K562 (cell line): ENCODE results near the gene JMJD1C. TPM values are rescaled to one million over a fixed set of nuclear protein-coding genes. Genes with fewer than 3 reads are reported as not detected.

ENCODE experiments used
- ATAC-seq: fragments of 200-7000 bp; cut with Tn5 transposase; 3 replicates; pipeline ENCODE4 v1.9.1; 2020; ENCODE audit warnings: moderate library complexity
- BruUV-seq: library from RNA; stranded (reverse); fragments of 400-500 nt; replicated peaks from 2 replicates; lab custom pipeline; 2021; lab: Mats Ljungman, UMichigan
- CTCF ChIA-PET: fragments of 300-600 bp; formaldehyde crosslinking; extraction: SDS; loops from one replicate; lab custom pipeline; 2021; ENCODE audit warnings: low intra/inter-chr PET ratio; lab: Yijun Ruan, JAX
- POLR2A ChIA-PET: fragments of 300-600, 350-650 bp; sonication (Branson Sonifier 250); formaldehyde crosslinking; extraction: SDS; loops from one replicate; lab custom pipeline; 2021; ENCODE audit warnings: antibody characterized with exemption, inconsistent platforms; lab: Yijun Ruan, JAX
- DNase-seq, 4 experiments: peaks; one replicate each; pipeline versions ENCODE4 v3.0.0 to v3.0.0-alpha.2; 2011 to 2018; ENCODE audit warnings: low spot score in 3 of 4, mixed read lengths in 3 of 4; ENCODE audit errors: extremely low read depth in 1 of 4
- FAIRE-seq: peaks from 2 replicates; lab custom pipeline; 2011; peaks lifted over from hg19 to GRCh38; lab: Jason Lieb, UNC
- H2AFZ ChIP-seq: 2 replicates; pipeline ENCODE4 v1.6.0; 2011; ENCODE audit warnings: low read depth, low read length, control low read depth, inconsistent platforms
- H3K27ac ChIP-seq: fragments of 200-600 bp; 3 replicates; pipeline ENCODE4 v1.8.0; 2011; ENCODE audit warnings: low read depth, mild to moderate bottlenecking, control low read depth, inconsistent platforms, low read length, moderate library complexity, mixed read lengths; ENCODE audit errors: extremely low read depth
- H3K27me3 ChIP-seq, 2 experiments: fragments of 300-600 bp in 1 of 2; 2 replicates in 1 of 2; 3 replicates in 1 of 2; pipeline versions ENCODE4 v1.6.0 to v1.8.0; 2011; ENCODE audit warnings: inconsistent platforms in 2 of 2, low read length in 2 of 2, mild to moderate bottlenecking in 1 of 2, mixed read lengths in 1 of 2, moderate library complexity in 1 of 2; ENCODE audit not compliant: control insufficient read depth in 2 of 2, insufficient read depth in 2 of 2
- H3K36me3 ChIP-seq: fragments of 300-600 bp; 3 replicates; pipeline ENCODE4 v1.8.0; 2011; ENCODE audit warnings: mild to moderate bottlenecking, low read length, inconsistent platforms; ENCODE audit not compliant: control insufficient read depth, insufficient read depth
- H3K4me1 ChIP-seq, 2 experiments: fragments of 200-600 bp in 1 of 2; replicated peaks in 1 of 2; 2 replicates in 1 of 2; 3 replicates in 1 of 2; pipeline versions ENCODE4 v1.5.1 to v1.8.0; 2011; ENCODE audit warnings: inconsistent platforms in 2 of 2, low read length in 2 of 2, mild to moderate bottlenecking in 1 of 2, mixed read lengths in 1 of 2, moderate library complexity in 1 of 2; ENCODE audit not compliant: control insufficient read depth in 2 of 2, insufficient read depth in 2 of 2
- H3K4me2 ChIP-seq: 2 replicates; pipeline ENCODE4 v1.6.1; 2011; ENCODE audit warnings: low read length, control low read depth, inconsistent platforms, mixed read lengths; ENCODE audit not compliant: insufficient read depth
- H3K4me3 ChIP-seq: fragments of 200-600 bp; sonication (generic), shearing (Covaris generic); 2 replicates; pipeline ENCODE4 v1.5.1; 2016; ENCODE audit warnings: control low read depth, inconsistent platforms
- H3K79me2 ChIP-seq: fragments of 200-600 bp; 3 replicates; pipeline ENCODE4 v1.8.0; 2011; ENCODE audit warnings: low read length, inconsistent platforms; ENCODE audit not compliant: control insufficient read depth, insufficient read depth
- H3K9ac ChIP-seq, 2 experiments: 2 replicates each; pipeline versions ENCODE4 v1.6.0 to v1.6.1; 2011; ENCODE audit warnings: low read depth in 2 of 2, low read length in 2 of 2, control low read depth in 1 of 2, inconsistent platforms in 1 of 2, mild to moderate bottlenecking in 1 of 2, mixed read lengths in 1 of 2; ENCODE audit not compliant: insufficient read depth in 1 of 2
- H3K9me1 ChIP-seq: one replicate; pipeline ENCODE4 v1.6.0; 2011; ENCODE audit warnings: inconsistent platforms, mild to moderate bottlenecking, low read length, moderate library complexity; ENCODE audit not compliant: control insufficient read depth, insufficient read depth
- H3K9me3 ChIP-seq: replicated peaks from 2 replicates; pipeline ENCODE4 v1.5.1; 2011; ENCODE audit warnings: low read depth, low read length, inconsistent platforms; ENCODE audit not compliant: control insufficient read depth, insufficient read depth
- H4K20me1 ChIP-seq: replicated peaks from 2 replicates; pipeline ENCODE4 v1.6.1; 2011; ENCODE audit warnings: low read length, inconsistent platforms, mixed read lengths; ENCODE audit not compliant: control insufficient read depth, insufficient read depth
- ETV6 ChIP-seq, 3 experiments: fragments of 150-350 bp in 1 of 3; sonication (generic) in 1 of 3; formaldehyde crosslinking in 1 of 3; IDR thresholded peaks; 2 replicates each; pipeline versions ENCODE4 v1.6.1 to v1.8.0; 2014 to 2022; ENCODE audit warnings: borderline replicate concordance in 2 of 3, low read depth in 2 of 3, antibody characterized with exemption in 1 of 3, low read length in 1 of 3, mild to moderate bottlenecking in 1 of 3, missing genetic modification reagents in 1 of 3
- KDM2B ChIP-seq: fragments of 250-450 bp; sonication (Bioruptor Pico); IDR thresholded peaks from 2 replicates; pipeline ENCODE4 v1.8.0; 2021; ENCODE audit warnings: mild to moderate bottlenecking, moderate library complexity
- KLF16 ChIP-seq: IDR thresholded peaks from 2 replicates; pipeline ENCODE4 v1.6.1; 2016; ENCODE audit warnings: antibody characterized with exemption
- MCM3 ChIP-seq: fragments of 450-650 bp; IDR thresholded peaks from 2 replicates; pipeline ENCODE4 v1.6.1; 2016
- SREBF1 ChIP-seq: fragments of 150-350 bp; IDR thresholded peaks from 2 replicates; pipeline ENCODE4 v1.6.1; 2014; ENCODE audit warnings: antibody characterized with exemption, low read depth, low read length, borderline replicate concordance
- WHSC1 ChIP-seq: IDR thresholded peaks from one replicate; pipeline ENCODE4 v1.6.1; 2012; ENCODE audit warnings: low read length, control low read depth, inconsistent platforms
- ZEB2 ChIP-seq: fragments of 450-650 bp; IDR thresholded peaks from 2 replicates; pipeline ENCODE4 v1.6.1; 2016
- ZNF354B ChIP-seq: fragments of 250-450 bp; sonication (Bioruptor Pico); IDR thresholded peaks from 2 replicates; pipeline ENCODE4 v1.4.0; 2020
- ZSCAN29 ChIP-seq: fragments of 450-650 bp; IDR thresholded peaks from 2 replicates; pipeline ENCODE4 v1.6.1; 2017
- in situ Hi-C: fragments of 300-500 bp; cut with MboI; formaldehyde crosslinking; loops from 4 replicates; pipeline ENCODE4 v1.15.0; 2018; ENCODE audit warnings: inconsistent platforms, mixed read lengths
- intact Hi-C: fragments of 100-400 bp; cut with micrococcal nuclease; formaldehyde crosslinking; loops from 2 replicates; pipeline ENCODE4 v1.14.2; 2022
- polyA plus RNA-seq, 8 experiments: library from polyadenylated mRNA; depleted of rRNA in 4 of 8; stranded (reverse) in 5 of 8; unstranded in 3 of 8; fragments of >200 nt; fragmentation: Nextera tagmentation in 2 of 8; fragmentation: Illumina TruSeq in 1 of 8; extraction: Ambion mirVana in 2 of 8; extraction: Trizol in 1 of 8; gene quantifications; 2 replicates each; pipeline versions ENCODE4 v1.2.1 to v1.2.3, GENCODE V29; 2011 to 2014; ENCODE audit warnings: inconsistent platforms in 1 of 8, missing spikeins in 1 of 8
- total RNA-seq, 7 experiments: library from RNA; depleted of rRNA in 6 of 7; stranded (reverse); fragments of >200 nt in 6 of 7; fragmentation: Illumina TruSeq in 2 of 7; extraction: Trizol in 2 of 7; gene quantifications; 2 replicates each; pipeline versions ENCODE4 v1.2.1 to v1.2.3, GENCODE V29; 2011 to 2021; ENCODE audit warnings: low replicate concordance in 1 of 7
- TF ChIP-seq, protein P1 (sequence below): fragments of 250-450 bp; sonication (Bioruptor Pico); IDR thresholded peaks from 2 replicates; pipeline ENCODE4 v1.4.0; 2020; ENCODE audit warnings: mild to moderate bottlenecking, moderate library complexity
- TF ChIP-seq, protein P2 (sequence below): fragments of 250-450 bp; sonication (Bioruptor Pico); IDR thresholded peaks from 2 replicates; pipeline ENCODE4 v1.5.0; 2021

JMJD1C gene
- total and polyA plus RNA-seq, 9 of the 15 experiments (the other 6 are each of a cell fraction or from before 2014, with no cell fraction given), result 25.3 to 68.0 (median 47.2) TPM

DNA sequence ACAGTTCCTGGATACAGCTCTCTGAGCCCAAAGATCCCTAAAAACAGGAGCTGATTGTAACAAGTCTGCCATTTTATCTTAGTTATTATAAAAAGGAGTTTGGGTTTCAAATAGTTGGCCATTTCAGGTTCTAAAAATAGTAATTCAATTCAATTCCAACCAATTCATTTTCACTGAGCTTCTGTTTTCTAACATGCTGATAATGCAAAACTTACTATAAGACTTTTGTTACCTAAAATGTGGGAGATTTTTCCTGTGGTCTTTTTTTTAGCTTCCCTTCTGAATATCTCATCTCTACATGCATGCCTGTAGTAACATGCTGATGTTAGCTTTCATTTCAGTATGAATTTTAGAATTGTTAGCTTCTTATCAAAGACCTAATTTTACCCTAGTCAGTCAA, 319.3 kb downstream of the JMJD1C start (continued):
- TF ChIP-seq, protein P1, sequence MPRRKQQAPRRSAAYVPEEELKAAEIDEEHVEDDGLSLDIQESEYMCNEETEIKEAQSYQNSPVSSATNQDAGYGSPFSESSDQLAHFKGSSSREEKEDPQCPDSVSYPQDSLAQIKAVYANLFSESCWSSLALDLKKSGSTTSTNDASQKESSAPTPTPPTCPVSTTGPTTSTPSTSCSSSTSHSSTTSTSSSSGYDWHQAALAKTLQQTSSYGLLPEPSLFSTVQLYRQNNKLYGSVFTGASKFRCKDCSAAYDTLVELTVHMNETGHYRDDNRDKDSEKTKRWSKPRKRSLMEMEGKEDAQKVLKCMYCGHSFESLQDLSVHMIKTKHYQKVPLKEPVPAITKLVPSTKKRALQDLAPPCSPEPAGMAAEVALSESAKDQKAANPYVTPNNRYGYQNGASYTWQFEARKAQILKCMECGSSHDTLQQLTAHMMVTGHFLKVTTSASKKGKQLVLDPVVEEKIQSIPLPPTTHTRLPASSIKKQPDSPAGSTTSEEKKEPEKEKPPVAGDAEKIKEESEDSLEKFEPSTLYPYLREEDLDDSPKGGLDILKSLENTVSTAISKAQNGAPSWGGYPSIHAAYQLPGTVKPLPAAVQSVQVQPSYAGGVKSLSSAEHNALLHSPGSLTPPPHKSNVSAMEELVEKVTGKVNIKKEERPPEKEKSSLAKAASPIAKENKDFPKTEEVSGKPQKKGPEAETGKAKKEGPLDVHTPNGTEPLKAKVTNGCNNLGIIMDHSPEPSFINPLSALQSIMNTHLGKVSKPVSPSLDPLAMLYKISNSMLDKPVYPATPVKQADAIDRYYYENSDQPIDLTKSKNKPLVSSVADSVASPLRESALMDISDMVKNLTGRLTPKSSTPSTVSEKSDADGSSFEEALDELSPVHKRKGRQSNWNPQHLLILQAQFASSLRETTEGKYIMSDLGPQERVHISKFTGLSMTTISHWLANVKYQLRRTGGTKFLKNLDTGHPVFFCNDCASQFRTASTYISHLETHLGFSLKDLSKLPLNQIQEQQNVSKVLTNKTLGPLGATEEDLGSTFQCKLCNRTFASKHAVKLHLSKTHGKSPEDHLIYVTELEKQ (CRISPR knock-in tag), result no peak
- TF ChIP-seq MCM3, result no peak
- TF ChIP-seq KDM2B (CRISPR knock-in tag), result no peak

DNA sequence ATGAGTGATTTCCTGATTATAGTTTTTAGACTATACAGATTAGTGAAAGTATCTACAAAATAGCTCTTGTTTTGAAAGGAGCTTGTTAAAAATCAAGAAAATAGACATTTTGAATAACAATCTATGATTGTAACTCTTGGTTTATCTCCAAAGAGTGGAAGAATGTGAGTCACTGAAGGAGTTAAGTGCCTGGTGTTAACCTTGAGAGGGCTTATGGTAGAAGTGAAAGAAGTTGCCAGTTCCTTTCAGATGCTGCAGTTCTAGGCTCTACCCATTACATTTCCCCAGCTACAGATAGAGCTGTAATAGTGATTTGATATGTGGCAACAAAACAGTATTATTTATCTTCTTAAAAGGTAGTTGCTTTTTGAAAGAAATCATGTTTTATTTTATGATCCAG, 320.0 kb downstream of the JMJD1C start:
- TF ChIP-seq ZEB2, result no peak
- TF ChIP-seq, protein P2, sequence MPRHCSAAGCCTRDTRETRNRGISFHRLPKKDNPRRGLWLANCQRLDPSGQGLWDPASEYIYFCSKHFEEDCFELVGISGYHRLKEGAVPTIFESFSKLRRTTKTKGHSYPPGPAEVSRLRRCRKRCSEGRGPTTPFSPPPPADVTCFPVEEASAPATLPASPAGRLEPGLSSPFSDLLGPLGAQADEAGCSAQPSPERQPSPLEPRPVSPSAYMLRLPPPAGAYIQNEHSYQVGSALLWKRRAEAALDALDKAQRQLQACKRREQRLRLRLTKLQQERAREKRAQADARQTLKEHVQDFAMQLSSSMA (CRISPR knock-in tag), result no peak
- TF ChIP-seq ZSCAN29, result no peak
- TF ChIP-seq ZNF354B (CRISPR knock-in tag), result no peak
- no peak for TF ChIP-seq KLF16
- no peak for TF ChIP-seq WHSC1
- TF ChIP-seq SREBF1, result no peak
- no peak for TF ChIP-seq ETV6 (IDR thresholded peaks at IDR 0.05; ENCODE audit: borderline replicate concordance in 1 of 2, low read depth in 2 of 2, low read length in 1 of 2)
- no peak for TF ChIP-seq ETV6 (CRISPR knock-in tag; IDR thresholded peaks at IDR 0.05; ENCODE audit: borderline replicate concordance)
- TF ChIP-seq, all 486 proteins: peak for 0
- H3K4me2 ChIP-seq, result no peak overlapping the region
- CTCF ChIA-PET, result no interaction called here
- H3K9me1 ChIP-seq, result no peaks in the 10 kb centered on the region
- POLR2A ChIA-PET, result interaction anchor here (0.6 to 2.4 kb wide), 7 partner anchors 9 to 1039 kb away, joined by 3 to 14 read pairs (median 4); partner anchors contain the start of gene NRBF2
- H3K4me1 ChIP-seq, result no peaks in the 10 kb centered on the region
- H3K36me3 ChIP-seq, result peaks cover 27% of the 10 kb centered on the region
- in situ Hi-C loops, result no loop called here
- no peaks in the 10 kb centered on the region for H3K27me3 ChIP-seq
- DNase-seq, result no peak
- no peak overlapping the region for H3K9ac ChIP-seq
- no peak for FAIRE-seq
- H4K20me1 ChIP-seq, result peaks cover 14% of the 10 kb centered on the region; the same call in 1 of the 2 replicates
- no peaks in the 10 kb centered on the region for H3K9me3 ChIP-seq
- no peak overlapping the region for H3K27ac ChIP-seq
- intact Hi-C loops, result no loop called here
- H3K79me2 ChIP-seq, result peaks cover 72% of the 10 kb centered on the region
- H3K4me3 ChIP-seq, result no peak overlapping the region
- no TSS peak for BruUV-seq
- H2AFZ ChIP-seq, result no peak overlapping the region
- ATAC-seq, result peak; percentile 32; the same call in 1 of the 3 replicates
